ENCODE measurements around the gene LDHD.

DNA sequence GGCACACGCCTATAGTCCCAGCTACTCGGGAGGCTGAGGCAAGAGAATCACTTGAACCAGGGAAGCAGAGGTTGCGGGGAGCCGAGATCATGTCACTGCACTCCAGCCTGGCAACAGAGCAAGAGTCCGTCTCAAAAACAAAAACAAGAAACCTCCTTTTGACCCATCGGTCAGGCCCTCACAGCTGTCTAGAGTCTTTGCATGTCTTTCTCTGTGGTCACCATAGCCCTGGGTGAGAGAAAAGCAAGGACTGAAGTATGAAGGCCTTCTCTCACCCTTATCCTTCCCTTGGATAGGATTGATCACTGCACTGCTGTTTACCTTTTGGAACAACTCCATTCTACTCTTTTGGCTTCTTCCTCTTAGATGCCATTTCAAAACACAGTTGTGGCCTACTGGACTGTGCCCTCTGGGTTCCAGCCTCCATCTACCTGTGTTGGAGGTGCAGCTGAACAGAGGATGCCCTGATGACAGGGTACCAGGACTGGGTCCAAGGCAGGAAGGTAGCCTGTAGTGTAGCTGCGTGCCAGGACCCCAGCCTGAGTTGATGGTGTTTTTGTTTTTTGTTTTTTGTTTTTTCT is 37.1 kb downstream of the LDHD start:
- no peak for TF ChIP-seq EZH2phosphoT487 (IDR thresholded peaks at IDR 0.05; ENCODE audit: insufficient read depth, low read depth)
- no peak for TF ChIP-seq EZH2 (IDR thresholded peaks at IDR 0.05; ENCODE audit: insufficient read depth, poor library complexity, severe bottlenecking)

All from GM23248 (cell line).